Dermis blood vessel endothelial cell (primary cell): ENCODE measurements around the gene LONP2. TPM values are rescaled to one million over a fixed set of nuclear protein-coding genes. Genes with fewer than 3 reads are reported as not detected.

ENCODE experiments used
- DNase-seq: peaks from one replicate; pipeline ENCODE4 v3.0.0; 2010
- total RNA-seq: library from RNA; depleted of rRNA; stranded (reverse); fragments of >200 nt; gene quantifications from 2 replicates; pipeline ENCODE4 v1.2.3, GENCODE V29; 2014

Gene LONP2
- 34.9 and 47.6 TPM in 2 replicates for total RNA-seq

- peak; percentile 94 for DNase-seq
Measured at GRCh38 chr16:48244080-48244862, at the start of gene LONP2. LONP2 (plus strand) TSS chr16:48244300; CDS start chr16:48244389, 89 bp downstream.

DNA sequence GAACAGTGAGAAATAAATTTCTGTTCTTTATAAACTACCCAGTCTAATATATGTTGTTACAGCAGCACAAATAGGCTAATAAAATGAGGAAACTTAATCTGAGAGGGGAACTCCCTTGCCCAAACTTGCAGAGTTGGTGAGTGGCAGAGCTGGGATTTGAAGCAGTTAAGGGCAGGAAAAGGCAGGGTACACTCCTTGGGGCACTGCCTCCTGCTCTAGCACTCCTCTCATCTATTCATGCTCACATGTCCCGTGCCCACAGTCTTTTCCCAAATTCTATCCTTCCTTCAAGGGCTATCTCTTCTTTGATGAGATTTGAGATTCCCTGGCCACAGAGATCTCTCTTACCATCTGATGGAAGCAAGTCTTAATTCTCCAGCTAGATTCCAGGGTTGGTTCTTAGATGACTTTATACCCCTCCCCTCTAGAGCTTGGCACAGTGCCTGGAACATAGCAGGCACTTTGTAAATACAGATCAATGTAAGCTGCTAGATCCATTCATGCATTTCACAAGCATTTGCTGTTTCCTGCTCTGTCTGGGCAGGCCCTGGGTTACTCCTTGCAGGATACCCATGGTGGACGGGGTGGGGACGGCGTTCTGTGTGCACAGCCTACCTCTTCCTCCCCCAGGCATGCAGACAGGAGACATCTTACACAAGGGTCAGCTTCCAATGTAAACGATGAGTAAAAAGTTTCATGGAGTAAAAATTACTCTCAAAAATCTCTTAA is 49.1 kb upstream of the LONP2 start:
- DNase-seq, result peak; percentile 43

GRCh38 chr16:48197294-48197693 is 46.8 kb upstream of the LONP2 start:
- DNase-seq, result no peak

DNA sequence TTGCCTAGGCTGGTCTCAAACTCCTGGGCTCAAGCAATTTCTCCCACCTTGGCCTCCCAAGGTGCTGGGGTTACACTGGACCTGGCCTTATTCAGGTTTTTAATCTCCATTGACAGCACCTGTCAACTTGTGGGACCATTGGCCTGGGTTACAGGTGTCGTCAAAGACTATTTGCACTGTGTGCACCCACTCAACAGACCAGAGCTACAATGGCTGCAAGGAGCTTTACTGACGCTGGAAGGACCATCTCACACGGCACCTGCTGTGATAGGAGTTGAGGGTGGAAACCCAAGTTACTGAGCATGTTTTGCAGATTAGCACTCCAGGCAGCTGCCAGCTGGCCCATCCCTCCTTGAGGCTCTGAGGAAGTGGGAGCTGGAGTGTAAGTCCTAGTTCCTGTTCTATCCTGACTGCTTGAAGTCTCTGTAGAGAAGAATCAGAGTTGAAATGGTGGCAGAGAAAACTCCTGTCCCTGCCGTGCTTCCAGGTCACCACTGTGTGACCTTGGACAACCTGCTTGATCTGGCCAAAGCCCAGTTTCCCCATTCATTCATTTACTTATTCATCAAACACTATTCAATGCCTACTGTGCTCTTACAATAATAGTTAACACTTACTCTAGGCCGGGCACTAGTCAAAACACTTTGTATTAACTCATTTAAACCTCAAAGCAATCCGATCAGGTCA is 42.4 kb upstream of the LONP2 start:
- no peak for DNase-seq

DNA sequence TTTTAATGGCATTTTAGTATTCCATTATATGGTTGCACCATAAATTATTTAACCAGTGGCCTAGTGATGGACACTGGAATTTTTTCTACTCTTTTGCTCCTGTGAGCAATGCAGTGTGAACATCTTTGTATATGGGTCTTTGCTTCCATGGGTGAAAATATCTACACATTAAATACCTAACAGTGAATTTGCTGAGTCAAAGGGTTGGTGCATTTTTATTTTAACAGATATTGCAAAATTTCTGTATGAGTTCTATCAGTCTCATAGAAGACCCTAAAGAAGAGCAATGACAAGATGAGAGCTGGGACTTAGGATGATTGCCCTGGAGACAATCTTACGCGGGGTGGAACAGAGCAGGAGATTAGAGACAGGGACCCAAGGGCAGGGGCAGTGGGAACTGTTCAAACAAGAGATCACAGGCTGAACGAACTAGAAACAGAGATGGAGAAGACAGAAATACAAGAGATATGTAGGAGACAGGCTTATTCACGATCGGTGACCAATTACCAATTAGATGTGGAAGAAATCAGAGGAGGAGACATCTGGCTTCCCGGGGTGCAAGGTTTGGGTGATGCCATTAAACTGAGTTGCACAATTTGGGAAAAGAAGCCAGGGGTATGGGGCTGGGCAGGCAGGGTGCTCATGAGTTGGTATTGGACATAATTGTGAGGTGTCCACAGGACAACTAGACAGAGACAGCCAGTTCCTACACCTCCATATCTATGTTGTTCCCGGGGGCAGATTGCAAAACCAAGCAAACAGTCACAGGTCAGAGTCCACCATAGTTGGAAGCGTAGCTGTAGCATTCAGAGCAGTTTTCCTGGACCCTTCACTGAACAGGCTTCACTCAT is 39.9 kb upstream of the LONP2 start:
- no peak for DNase-seq

DNA sequence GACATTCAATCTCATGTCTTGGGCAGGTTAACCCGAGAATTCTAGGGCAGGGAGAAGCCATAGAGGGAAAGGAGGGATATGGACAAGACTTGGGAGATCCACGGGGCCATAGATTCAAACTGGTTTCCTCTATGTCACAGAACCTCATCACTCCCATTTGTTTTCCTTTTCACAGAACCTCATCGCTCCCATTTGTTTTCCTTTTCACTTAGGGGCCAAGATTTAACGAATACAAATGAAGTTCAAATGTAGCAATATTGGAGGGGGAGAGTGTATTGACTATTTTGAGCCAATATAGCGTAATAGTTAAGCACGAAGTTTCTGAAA is 39.3 kb upstream of the LONP2 start:
- no peak for DNase-seq

GRCh38 chr16:48206594-48207242 is 37.4 kb upstream of the LONP2 start:
- DNase-seq, result no peak

- no peak for DNase-seq
Measured at GRCh38 chr16:48210747-48211146, 33.4 kb upstream of the LONP2 start.

DNA sequence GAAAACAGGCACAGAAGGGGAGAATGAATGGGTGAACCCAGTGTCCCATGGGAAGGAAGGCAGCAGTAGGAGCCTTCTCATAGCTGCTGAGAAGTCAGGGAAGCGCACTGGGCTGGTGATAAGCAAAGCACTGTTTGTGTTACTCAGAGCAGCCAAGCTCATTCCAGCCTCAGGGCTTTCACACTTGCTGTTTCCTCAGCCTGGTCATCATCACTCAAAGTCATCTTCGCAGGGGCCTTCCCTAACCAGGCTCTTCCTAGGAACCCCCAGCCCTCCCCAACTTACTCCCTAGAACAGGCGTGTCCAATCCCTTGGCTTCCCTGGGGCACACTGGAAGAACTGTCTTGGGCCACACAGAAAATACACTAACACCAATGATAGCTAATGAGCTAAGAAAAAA is 32.1 kb upstream of the LONP2 start:
- no peak for DNase-seq

DNA sequence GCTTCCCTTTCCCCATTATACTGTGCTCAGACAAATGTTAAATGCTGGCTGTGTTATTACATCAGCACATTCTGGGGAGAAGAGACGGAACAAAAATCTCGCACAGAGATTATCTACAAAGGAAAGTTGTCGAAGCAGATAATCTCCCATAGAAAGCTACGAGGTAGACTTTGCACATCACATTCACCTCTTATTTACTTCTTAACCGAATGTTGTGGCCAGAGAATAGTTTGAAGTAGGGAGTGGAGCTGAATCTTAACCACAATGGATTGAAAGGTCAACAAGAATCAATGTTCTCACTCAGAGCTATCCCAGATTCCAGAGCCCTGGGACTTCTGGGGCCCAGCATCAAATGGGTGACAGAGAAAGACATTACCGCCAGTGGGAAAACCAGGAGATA is 28.4 kb upstream of the LONP2 start:
- DNase-seq, result no peak

DNA sequence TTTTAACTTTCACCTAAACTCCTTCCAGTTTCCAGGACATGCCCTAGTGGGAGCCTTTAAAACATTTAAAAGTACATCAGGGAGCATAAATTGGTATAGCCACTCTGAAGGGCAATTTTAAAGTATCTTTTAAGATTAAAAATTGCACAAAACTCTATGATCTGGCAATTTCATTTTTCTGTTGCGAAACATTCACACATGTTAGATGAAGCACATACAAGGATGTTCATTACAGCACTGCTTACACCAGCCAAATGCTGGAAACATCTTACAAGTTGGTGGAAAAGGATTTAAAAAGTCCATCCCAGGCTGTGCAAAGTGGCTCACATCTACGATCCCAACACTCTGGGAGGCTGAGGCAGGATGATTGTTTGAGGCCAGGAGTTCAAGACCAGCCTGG is 26.4 kb upstream of the LONP2 start:
- no peak for DNase-seq

DNA sequence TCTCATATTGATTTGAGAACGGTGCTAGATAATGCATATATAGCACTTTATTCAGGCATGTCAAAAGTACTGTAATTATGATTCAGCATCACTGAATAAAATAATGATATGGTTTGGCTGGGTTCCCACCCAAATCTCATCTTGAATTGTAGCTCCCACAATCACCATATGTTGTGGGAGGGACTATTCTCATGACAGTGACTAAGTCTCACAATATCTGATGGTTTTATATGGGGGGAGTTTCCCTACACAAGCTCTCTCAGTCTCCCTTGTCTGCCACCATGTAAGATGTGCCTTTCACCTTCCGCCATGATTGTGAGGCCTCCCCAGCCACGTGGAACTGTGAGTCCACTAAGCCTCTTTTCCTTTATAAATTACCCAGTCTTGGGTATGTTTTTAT is 25.6 kb upstream of the LONP2 start:
- no peak for DNase-seq

DNA sequence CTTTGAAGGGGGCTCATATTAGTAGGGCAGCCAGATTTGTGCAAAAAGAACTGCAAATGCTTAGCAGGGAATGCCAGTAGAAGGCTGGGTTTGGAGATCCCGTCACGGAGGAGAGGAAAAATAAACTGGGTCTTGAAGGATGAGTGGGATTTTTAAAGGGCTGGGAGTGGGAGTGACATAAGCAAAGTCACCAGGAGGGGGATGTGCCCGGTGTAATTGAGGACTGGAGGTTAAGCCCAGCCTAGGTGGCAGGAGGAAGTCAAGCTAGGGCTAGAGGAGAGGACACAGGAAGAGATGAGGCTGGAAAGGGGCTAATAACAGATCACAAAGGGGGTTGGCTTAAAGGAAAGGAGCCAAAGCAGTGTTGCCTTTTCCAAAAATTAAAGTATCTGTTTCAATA is 23.2 kb upstream of the LONP2 start:
- DNase-seq, result no peak

- no peak for DNase-seq
Measured at GRCh38 chr16:48223490-48223889, 20.6 kb upstream of the LONP2 start.

DNA sequence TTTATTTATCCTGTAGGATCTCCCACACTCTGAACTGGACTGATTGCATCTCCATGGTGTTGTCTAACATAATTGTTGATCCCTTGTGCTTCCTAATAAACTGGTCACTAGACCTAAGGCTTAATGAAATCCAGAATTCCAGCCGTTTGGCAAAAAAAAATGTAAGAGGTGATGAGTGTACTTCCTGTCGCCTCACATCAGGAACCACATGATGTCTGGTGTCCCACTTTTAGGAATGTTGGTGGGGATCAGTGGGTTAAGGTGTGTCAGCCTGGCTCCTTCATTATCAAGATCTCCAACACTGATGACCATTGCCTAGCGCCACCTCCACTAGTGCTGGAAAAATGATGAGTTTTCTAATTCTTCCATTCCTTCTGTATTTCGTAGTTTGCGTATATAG is 18.6 kb upstream of the LONP2 start:
- DNase-seq, result peak; percentile 17

DNA sequence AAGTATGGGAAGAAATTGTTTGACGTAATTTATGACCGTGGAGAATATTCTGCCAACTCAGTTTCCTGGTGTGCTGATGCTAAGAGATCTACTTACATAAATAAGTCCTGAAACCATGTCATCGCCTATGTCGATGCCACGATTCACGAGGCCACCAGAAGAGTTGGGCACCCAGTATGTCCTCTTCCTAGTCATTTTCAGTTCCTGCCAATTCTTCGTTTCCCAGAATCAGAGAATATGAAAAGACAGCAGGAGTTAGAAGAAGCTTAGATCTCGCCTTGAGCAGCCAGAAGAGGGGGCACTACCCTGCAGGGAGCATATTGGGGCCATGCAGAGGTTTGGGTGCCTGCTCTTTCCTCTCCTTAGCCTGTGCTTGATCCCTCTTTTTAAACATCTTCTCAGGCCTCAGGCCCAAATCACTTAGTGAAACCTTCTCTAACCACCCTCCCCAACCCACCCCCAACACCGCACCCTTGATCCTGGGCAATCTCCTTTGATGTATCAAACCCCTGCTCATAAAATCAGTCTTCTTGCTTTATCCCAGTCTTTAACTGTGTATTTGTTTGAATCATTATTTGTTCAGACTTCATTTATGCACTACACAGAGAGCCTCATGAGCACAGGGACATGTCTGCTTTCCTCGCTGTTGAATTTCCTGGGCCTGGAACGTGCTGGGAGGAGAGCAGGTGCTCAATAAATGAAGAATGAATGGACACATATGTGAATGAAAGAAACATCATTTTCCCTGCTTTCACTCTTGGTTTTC is 12.2 kb upstream of the LONP2 start:
- DNase-seq, result peak; percentile 64

DNA sequence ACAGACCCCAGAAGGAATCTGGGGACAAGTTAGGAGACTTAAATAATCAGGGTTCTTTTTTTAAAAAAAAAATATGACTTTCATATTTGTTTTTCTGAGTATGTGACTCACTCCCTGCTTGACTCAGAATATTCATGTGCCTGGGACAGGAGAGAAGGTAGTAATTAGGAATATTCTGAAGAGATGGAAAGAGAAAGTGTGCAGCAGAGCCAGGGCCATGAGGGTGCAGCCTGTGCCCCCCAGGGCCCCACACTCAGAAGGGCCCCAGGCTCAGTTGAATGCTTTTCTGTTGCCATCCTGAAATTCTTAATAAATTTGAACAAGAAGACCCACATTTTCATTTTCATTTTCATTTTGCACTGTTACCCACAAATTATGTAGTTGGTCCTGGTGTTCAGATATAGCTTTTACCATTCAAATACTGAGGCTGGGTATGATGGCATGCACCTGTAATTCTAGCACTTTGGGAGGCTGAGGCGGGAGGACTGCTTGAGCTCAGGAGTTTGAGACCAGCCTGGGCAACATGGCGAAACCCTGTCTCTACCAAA is 11.5 kb upstream of the LONP2 start:
- no peak for DNase-seq

DNA sequence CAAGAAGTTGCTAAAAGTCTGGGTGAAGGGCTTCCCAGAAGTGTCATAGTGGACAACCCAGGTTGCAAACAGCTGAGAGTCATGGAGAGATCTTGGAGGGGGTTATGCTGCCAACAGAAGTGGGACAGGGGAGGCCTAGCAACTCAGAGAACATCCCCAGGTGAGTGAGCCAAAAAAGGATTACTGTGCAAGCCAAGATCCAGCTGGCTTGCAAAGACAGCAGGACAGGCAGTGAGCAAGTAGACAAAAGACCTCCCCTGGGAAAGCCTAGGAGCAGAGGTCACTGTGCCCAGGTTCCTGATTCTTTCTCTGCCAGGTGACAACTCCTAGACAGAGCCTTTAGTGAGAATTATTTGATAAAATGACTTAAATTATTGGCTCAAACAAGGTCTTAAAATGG is 9.5 kb upstream of the LONP2 start:
- no peak for DNase-seq

DNA sequence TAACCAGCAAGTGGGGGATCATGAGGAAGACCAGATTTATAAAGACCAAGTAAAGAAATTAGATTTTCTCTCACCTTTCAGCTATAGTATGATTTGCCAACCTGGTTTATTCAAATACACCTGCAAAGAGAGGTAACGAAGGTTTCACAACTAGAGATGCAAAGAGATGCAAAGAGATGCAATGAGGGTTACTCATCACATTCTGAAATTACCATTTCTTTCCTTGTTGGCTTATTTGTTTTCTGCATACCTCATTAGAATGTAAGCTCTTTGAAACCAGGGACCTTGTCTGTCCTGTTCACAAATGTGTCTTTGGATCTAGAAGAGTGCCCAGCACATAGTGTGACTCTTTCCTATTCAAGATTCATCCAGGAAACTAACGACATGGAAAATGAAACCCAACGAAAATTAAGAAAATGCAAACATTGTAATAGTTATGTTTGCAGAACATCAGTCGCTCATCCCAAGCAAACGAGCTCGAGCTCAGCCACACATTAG is 9.0 kb upstream of the LONP2 start:
- DNase-seq, result no peak

GRCh38 chr16:48235556-48236136 is 8.5 kb upstream of the LONP2 start:
- peak; percentile 58 for DNase-seq

DNA sequence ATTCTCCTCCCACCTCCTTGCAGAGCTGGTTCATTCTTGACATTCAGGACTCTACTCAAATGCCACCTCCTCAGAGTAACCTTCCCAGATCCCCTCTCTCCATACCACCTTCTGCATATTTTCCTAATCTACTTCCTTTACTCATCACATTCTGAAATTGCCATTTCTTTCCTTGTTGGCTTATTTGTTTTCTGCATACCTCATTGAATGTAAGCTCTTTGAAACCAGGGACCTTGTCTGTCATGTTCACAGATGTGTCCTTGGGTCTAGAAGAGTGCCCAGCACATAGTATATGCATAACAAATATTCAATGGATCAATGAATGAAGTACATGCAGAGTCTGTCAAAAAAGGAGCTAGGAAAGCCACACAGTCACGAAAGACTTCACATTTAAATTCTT is 7.8 kb upstream of the LONP2 start:
- no peak for DNase-seq
